ENCODE results near the gene CASP2. TPM values are rescaled to one million over a fixed set of nuclear protein-coding genes. Genes with fewer than 3 reads are reported as not detected.

Gene CASP2
- total and polyA plus RNA-seq, 4 donors = 3.4 to 11.3 (median 4.1) TPM

GRCh38 chr7:143304938-143305337, 16.8 kb downstream of the CASP2 start (continued):
- TF ChIP-seq REST (IDR thresholded peaks at IDR 0.05) (no peak), TAF1 (conservative IDR thresholded peaks at IDR 0.05) (no peak), FOXA1 (IDR thresholded peaks at IDR 0.05) (no peak), RXRA (IDR thresholded peaks at IDR 0.05) (no peak)

- Histone ChIP-seq H3K9me3 (ENCODE audit: control insufficient read depth in 4 of 4, low read length in 3 of 4) (no peaks in the 10 kb centered on the region), H3K36me3 (ENCODE audit: control insufficient read depth in 4 of 4, insufficient read depth in 3 of 4, low read depth in 1 of 4, low read length in 3 of 4) (peaks cover 8 to 50% (median 41%) of the 10 kb centered on the region in 4 donors), H3K4me3 (ENCODE audit: low read depth in 1 of 3, low read length in 3 of 3) (no peak overlapping the region), H3K4me1 (ENCODE audit: control insufficient read depth in 4 of 4, insufficient read depth in 4 of 4, low read length in 3 of 4) (peaks cover 0 to 10% (median 8%) of the 10 kb centered on the region in 4 donors), H3K9ac (ENCODE audit: low read depth in 1 of 2, low read length in 2 of 2) (no peak overlapping the region), H3K27ac (ENCODE audit: low read depth in 1 of 2, low read length in 2 of 2) (no peak overlapping the region), H3K27me3 (ENCODE audit: control insufficient read depth in 4 of 4, insufficient read depth in 4 of 4, low read length in 3 of 4) (no peaks in the 10 kb centered on the region)
- 21% methylated on average over 10 of the region's 10 CpGs for WGBS
- TF ChIP-seq RXRA (IDR thresholded peaks at IDR 0.05) (peak; percentile 37 to 52), CTCF (IDR thresholded peaks at IDR 0.05; ENCODE audit: low read depth, low read length, missing input control) (peak; percentile 93), RAD21 (IDR thresholded peaks at IDR 0.05) (peak; percentile 96 to 99), FOXA2 (IDR thresholded peaks at IDR 0.05) (no peak), ATF3 (IDR thresholded peaks at IDR 0.05) (no peak), HNF4G (IDR thresholded peaks at IDR 0.05) (peak; percentile 32), HNF4A (conservative IDR thresholded peaks at IDR 0.05) (peak; percentile 53 to 71)
- DNase-seq (ENCODE audit: low spot score) = peak; percentile 81
These were observed 17.4 kb downstream of the CASP2 start for GRCh38 chr7:143305423-143306070.

- TF ChIP-seq HNF4A (conservative IDR thresholded peaks at IDR 0.05) (no peak), ZBTB33 (IDR thresholded peaks at IDR 0.05) (no peak), ATF3 (IDR thresholded peaks at IDR 0.05) (no peak), HNF4G (IDR thresholded peaks at IDR 0.05) (no peak), NR2F2 (IDR thresholded peaks at IDR 0.05) (peak; percentile 32)
These were observed 20.5 kb downstream of the CASP2 start for GRCh38 chr7:143308632-143309031.

More at GRCh38 chr7:143308632-143309031, 20.5 kb downstream of the CASP2 start:
- H3K9me3 ChIP-seq (ENCODE audit: control insufficient read depth in 4 of 4, low read length in 3 of 4) = no peaks in the 10 kb centered on the region
- 87% methylated on average over 2 of the region's 2 CpGs for WGBS
- H3K27me3 ChIP-seq (ENCODE audit: control insufficient read depth in 4 of 4, insufficient read depth in 4 of 4, low read length in 3 of 4) = no peaks in the 10 kb centered on the region
- no peak overlapping the region for H3K4me3 ChIP-seq (ENCODE audit: low read depth in 1 of 3, low read length in 3 of 3)
- H3K4me1 ChIP-seq (ENCODE audit: control insufficient read depth in 4 of 4, insufficient read depth in 4 of 4, low read length in 3 of 4) = peaks cover 0 to 10% (median 8%) of the 10 kb centered on the region in 4 donors
- H3K36me3 ChIP-seq (ENCODE audit: control insufficient read depth in 4 of 4, insufficient read depth in 3 of 4, low read depth in 1 of 4, low read length in 3 of 4) = peaks cover 6 to 25% (median 19%) of the 10 kb centered on the region in 4 donors
- H3K9ac ChIP-seq (ENCODE audit: low read depth in 1 of 2, low read length in 2 of 2) = no peak overlapping the region
- DNase-seq (ENCODE audit: low spot score) = no peak
- H3K27ac ChIP-seq (ENCODE audit: low read depth in 1 of 2, low read length in 2 of 2) = no peak overlapping the region

Measured in liver (tissue), 9 donors.